CD1c-positive myeloid dendritic cell (primary cell): Measurements from ENCODE around the gene MYRIP.
"Not testable (repeated sequence)": the region's sequence is repeated elsewhere in the genome, so short reads cannot be mapped to it uniquely, and the experiment has no call there.

Source experiments
- DNase-seq: peaks from one replicate; pipeline ENCODE4 v3.0.0-alpha.2; 2016; ENCODE audit errors: extremely low spot score

MYRIP gene

GRCh38 chr3:40037582-40037981 is 228.2 kb downstream of the MYRIP start:
- no peak for DNase-seq

DNA sequence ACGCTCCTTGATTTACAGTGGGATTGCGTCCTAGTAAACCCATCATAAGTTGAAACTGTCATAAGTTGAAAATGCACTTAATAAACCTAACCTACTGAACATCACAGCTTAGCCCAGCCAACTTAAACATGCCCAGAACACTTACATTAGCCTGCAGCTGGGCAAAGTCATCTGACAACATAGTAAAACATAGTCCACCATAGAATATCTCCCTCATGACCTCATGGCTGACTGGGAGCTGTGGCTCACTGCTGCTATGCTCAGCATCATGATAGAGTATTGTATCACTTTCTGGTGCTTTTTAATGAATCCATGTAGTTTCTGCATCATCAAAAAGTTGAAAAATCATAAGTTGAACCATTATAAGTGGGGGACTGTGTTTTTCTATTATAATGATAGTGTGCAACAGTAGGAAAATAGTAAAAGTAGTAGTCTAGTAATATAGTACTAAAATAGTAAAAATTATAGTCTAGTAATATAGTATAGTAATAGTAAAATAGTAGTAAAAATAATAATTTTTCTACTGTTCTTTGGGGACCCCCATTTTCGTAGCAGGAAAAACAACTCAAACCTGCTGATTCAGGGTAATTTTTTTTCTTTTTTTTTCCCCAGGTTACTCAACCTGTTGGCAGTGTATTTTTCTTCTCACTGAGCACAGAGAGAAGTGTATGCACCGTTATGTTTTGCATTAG is 233.5 kb downstream of the MYRIP start:
- DNase-seq = no peak

GRCh38 chr3:40043444-40043755 is 234.0 kb downstream of the MYRIP start:
- DNase-seq = no peak

DNA sequence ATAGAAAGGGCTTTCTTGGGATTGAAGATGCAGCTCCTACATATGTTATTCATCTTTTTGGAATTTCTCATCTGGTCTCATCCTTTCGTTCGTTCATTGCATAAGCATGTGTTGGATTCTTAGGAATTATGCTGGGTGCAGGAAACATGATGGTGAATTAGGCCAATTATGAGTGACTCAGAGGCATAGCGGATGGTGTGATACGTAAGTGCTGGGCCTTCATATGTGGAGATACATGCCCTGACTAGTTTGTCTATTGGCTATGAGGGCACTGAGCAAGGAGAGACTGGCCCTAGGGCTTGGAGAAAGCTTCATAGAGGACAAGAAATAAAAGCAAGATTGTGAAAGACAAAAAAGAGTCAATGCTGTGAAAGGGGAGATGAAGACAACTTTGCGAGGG is 235.1 kb downstream of the MYRIP start:
- no peak for DNase-seq

- DNase-seq = no peak
Measured at GRCh38 chr3:40045051-40045450, 235.6 kb downstream of the MYRIP start.

DNA sequence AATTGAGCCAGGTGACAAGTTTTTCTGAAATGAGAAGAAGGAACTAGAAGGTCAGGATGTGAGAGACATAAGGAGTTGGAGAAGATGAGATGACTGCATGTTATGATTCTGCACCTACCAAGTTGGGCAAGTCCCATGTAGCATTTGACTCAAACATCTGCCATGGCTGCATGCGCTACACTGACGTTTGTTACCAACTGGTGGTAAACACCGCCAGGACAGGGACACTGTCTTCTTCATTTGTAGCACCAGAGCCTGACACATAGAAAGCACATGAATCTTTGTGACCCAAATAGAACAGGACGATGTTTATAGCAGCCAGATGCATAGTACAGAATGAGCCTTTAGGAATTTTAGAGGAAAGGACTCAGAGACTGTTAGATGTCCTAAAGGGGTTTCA is 236.7 kb downstream of the MYRIP start:
- no peak for DNase-seq

- no peak for DNase-seq
Measured at GRCh38 chr3:40047406-40047805, 238.0 kb downstream of the MYRIP start.

DNA sequence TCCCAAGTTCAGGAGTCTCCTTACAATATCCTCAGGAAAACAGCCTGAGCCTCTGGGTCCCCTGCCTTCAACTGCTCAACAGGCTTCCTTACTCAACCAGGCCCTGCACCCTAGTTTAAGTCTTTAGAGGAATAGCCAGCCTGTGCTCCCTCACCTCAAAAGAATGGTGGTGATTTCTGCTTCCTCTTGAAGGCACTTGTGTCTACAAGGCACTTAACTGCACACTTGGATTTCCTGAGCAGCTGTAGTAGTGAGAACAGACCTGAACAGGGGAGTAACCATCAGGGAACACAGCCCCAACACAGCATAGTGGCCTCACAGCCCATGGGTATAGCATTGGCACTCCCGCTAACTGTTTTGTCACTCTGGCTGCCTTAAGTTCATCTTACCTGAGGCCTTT is 244.3 kb downstream of the MYRIP start:
- no peak for DNase-seq

- DNase-seq = no peak
Measured at GRCh38 chr3:40054568-40055222, 245.3 kb downstream of the MYRIP start.

DNA sequence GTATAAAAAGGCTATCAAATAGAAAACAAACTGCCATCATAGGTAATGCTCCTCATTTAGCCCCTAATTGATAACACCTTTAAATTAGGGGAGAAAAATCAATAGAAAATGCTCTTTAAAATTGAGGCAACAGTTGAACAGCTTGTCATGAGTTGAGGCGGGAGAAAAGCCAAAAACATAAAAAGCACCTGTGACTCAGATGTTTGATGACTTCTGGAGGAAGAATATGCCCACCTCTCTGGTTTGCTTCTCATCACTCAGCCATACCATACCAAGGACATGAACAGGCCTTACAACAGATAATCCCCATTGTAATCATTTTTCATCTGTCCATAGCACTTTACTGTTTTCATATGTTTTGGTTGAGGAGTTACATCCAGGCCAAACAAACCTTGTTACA is 246.0 kb downstream of the MYRIP start:
- no peak for DNase-seq

DNA sequence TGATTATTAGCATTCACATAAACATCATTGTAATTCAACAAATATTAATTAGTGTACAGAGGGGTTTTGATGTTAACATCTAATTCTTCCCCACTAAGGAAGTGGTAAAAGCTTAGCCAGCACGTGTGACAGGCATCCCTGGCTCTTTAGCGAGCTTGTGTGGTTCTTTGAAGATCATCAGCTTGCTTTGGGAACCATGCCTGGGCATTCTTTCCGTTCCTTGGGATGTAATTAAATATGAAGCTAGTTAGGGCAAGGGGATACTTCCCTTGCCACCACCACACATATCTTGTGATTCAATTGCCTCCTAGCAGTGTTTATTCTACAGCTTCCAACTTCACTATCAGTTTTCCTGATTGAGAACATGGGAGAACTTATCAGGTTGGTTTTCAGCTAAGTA is 246.5 kb downstream of the MYRIP start:
- DNase-seq = no peak

DNA sequence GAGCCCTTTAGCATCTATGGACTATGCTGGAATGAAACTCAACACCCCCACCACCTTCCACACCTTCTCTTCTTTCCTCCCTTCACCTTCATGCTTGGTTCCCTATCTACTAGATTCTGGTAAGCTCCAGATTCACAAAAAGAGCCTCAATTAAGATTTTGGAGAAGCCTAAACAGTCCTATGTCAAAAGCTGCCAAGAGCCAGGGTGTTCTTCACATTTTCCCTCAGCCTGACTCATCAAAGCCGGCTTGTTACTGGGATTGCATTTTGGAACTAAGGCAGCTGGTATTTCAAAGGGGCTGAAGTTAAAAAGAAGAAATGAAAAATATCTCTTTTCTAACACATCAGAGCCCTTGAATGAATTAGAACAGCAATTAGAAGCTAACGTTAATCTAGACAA is 247.7 kb downstream of the MYRIP start:
- no peak for DNase-seq

DNA sequence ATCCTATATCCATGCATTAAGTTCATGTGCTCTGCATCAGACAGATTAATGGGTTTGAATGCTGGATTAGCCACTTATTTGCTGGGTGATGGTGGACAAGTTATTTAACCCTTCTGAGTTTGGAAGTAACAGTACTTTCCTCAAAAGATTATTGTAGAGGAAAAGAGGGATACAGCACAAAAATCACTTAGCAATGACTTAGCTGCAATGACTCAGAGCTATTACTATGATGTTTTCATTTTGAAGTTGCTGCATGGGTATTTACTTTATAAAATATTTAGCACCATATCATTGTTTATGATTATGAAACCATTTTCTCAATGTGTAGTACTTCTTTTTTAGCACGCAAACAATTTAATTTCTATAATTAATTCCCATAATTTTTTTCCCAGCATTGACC is 248.4 kb downstream of the MYRIP start:
- no peak for DNase-seq

DNA sequence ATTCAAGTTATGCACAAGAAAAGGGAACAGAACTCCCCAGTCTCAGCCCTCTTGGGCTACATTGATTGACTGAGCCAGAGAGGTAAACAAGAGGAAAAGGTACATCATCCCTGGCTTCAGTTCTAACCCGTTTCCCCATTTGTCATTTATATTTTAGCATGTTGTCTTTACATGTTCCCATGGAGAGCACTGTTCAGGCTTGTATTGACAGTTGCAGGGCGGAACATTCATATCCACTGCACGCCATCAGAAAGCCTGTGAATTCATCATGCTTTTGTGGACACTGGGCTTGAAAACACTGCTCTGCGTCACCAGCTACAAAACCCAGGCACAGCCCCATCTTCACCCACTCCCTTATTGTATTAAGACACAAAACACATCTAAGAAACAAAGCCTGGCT is 259.2 kb downstream of the MYRIP start:
- no peak for DNase-seq

DNA sequence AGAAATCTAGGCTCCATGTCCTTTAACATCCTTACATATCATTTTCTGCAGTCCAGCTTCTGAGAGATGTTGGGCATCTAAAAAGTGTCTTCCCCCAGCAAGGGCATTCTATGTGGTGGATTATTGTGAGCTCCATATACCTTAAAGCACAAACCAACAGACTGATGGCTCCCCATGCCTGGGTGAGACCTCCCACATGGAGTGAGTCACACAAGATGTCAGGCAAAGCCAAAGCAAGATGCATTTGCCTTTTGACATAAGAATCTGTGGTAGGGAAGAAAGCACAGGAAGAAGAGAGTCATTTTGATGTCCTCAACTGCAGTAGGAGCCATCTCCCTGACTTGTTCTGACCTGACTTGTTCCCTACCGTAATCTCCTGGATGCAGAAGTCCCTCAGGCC is 261.4 kb downstream of the MYRIP start:
- no peak for DNase-seq

DNA sequence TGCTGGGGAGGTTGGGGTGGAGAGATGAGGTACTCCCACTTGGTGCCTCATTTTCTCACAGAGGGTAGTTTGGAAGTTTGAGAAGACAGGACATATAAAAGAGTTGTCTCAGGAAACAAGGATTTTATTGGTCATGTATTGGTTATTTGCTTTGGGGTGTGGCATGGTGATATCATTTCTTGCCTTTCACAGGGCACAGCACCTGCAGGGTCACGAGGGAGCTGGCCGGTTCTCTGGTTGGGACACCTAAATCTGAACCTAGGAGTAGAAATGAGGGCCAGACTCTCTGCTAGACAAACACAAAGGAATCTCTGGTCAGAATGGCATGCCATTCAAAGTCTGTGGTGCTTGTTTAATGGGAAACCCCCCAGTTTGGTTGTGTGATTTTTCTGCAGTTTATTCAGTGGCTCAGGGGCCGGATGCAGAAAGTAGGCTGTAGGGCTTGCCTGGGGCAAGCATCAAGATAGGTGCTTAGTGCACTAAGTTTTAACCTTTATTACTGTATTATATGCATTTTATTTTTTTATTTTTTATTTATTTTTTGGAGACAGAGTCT is 262.4 kb downstream of the MYRIP start:
- no peak for DNase-seq

- DNase-seq = no peak
Measured at GRCh38 chr3:40073310-40074007, 264.1 kb downstream of the MYRIP start.

DNA sequence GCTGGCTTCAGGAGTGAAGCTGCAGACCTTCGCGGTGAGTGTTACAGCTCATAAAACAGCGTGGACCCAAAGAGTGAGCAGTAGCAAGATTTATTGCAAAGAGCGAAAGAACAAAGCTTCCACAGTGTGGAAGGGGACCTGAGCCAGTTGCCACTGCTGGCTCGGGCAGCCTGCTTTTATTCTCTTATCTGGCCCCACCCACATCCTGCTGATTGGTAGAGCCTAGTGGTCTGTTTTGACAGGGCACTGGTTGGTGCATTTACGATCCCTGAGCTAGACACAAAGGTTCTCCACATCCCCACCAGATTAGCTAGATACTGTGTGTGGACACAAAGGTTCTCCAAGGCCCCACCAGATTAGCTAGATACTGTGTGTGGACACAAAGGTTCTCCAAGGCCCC is 267.7 kb downstream of the MYRIP start:
- DNase-seq = not testable (repeated sequence)

- DNase-seq = not testable (repeated sequence)
Measured at GRCh38 chr3:40077828-40078492, 268.6 kb downstream of the MYRIP start.

GRCh38 chr3:40078590-40078989 is 269.2 kb downstream of the MYRIP start:
- DNase-seq = no peak

DNA sequence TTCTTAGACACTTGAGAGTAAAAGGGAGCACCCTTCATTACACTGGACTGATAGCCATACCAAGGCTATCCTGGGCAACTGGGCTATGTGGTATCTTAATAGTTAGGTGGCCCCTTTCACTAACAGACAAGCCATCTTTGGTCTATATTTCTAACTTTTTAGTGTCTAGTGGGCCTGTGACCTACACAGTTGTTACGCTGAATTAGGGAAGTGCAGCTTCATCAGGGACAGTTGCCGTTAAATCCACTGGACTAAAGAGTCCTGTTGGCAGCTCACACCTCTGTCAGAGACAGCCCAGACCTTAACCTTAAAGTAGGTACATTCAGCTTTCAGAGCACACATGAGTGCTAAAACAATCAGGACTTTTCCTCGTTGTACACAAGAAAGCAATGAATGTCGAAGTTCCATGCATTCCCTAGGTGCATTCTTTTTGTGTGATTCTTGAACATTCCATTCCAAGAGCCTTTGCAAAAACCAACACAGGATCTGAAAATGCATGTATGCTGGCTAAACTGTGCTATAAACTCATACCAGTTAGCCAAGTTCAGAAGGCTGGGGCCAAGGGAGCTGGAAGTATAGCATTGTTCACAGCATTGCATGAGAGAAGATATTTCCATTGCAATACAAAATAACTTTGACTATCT is 269.9 kb downstream of the MYRIP start:
- DNase-seq = no peak

- no peak for DNase-seq
Measured at GRCh38 chr3:40079847-40080240, 270.4 kb downstream of the MYRIP start.
